Dedifferentiated amniotic fluid mesenchymal stem cell (primary cell): ENCODE data around the gene EPHB3.
"Not testable (repeated sequence)": the region's sequence is repeated elsewhere in the genome, so short reads cannot be mapped to it uniquely, and the experiment has no call there.

Source experiments
- DNase-seq: peaks from one replicate; pipeline ENCODE4 v3.0.0-alpha.2; 2016; ENCODE audit errors: extremely low spot score

The EPHB3 gene

GRCh38 chr3:184600685-184601377 lies 39.2 kb downstream of the EPHB3 start:
- no peak for DNase-seq

GRCh38 chr3:184601576-184602371 lies 40.2 kb downstream of the EPHB3 start:
- no peak for DNase-seq

GRCh38 chr3:184602372-184603150 lies 41.0 kb downstream of the EPHB3 start:
- DNase-seq, result no peak

- DNase-seq, result no peak
Observed at GRCh38 chr3:184603151-184604030, 41.8 kb downstream of the EPHB3 start.

GRCh38 chr3:184604039-184604601 lies 42.5 kb downstream of the EPHB3 start:
- no peak for DNase-seq

GRCh38 chr3:184604615-184605290 lies 43.2 kb downstream of the EPHB3 start:
- no peak for DNase-seq

- DNase-seq, result no peak
Observed at GRCh38 chr3:184608209-184608608, 46.6 kb downstream of the EPHB3 start.

- no peak for DNase-seq
Observed at GRCh38 chr3:184609476-184610244, 48.1 kb downstream of the EPHB3 start.

GRCh38 chr3:184610245-184610871 lies 48.8 kb downstream of the EPHB3 start:
- no peak for DNase-seq

- DNase-seq, result no peak
Observed at GRCh38 chr3:184611607-184612281, 50.2 kb downstream of the EPHB3 start.

GRCh38 chr3:184615396-184615795 lies 53.8 kb downstream of the EPHB3 start:
- no peak for DNase-seq

- DNase-seq, result no peak
Observed at GRCh38 chr3:184616436-184616835, 54.9 kb downstream of the EPHB3 start.

- DNase-seq, result not testable (repeated sequence)
Observed at GRCh38 chr3:184617306-184617705, 55.7 kb downstream of the EPHB3 start.

GRCh38 chr3:184618811-184619210 lies 57.2 kb downstream of the EPHB3 start:
- DNase-seq, result no peak

- no peak for DNase-seq
Observed at GRCh38 chr3:184619369-184619768, 57.8 kb downstream of the EPHB3 start.

GRCh38 chr3:184619787-184620430 lies 58.3 kb downstream of the EPHB3 start:
- no peak for DNase-seq

GRCh38 chr3:184620475-184621119 lies 59.0 kb downstream of the EPHB3 start:
- no peak for DNase-seq

- DNase-seq, result not testable (repeated sequence)
Observed at GRCh38 chr3:184622156-184622555, 60.6 kb downstream of the EPHB3 start.
